Stimulated activated CD8-positive, alpha-beta memory T cell treated with anti-CD3 and anti-CD28 coated beads, Interleukin-12 subunit alpha, Interleukin-12 subunit beta, amount 100 ng/mL, for 4 hours (primary cell): ENCODE results near the gene LIPC.

Experiments
- DNase-seq: peaks from one replicate; pipeline ENCODE4 v3.0.0-alpha.2; 2020; ENCODE audit warnings: low read depth

LIPC gene

GRCh38 chr15:58436552-58436951 lies 4.8 kb downstream of the LIPC start:
- DNase-seq = no peak

DNA sequence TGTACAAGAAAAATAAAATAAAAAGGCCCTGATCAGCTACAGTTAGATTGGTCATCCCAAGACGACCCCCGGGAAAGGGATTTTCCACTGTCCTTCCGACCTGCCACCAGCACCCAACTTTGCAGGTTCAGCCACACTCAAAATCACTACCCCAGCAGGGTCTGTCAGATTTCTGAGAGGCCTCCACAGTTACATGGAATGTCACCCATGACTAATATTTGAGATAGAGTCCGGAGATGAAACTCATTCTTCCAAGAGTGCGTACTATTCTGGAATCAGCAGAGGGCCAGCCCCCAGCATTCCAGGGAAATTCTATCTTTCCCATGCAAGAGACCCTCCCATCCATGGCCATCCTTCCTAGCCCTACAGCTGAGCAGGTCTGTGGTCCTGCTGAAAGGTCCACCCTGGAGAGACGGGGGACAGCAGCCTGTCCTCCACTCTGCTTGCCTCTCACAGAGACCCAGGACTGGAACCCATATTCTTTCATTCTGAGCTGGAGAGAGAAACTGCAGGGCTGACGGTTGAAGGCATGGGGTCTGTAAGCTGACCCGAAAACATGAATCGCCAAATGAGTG lies 5.8 kb downstream of the LIPC start:
- no peak for DNase-seq

GRCh38 chr15:58438111-58438510 lies 6.3 kb downstream of the LIPC start:
- no peak for DNase-seq

DNA sequence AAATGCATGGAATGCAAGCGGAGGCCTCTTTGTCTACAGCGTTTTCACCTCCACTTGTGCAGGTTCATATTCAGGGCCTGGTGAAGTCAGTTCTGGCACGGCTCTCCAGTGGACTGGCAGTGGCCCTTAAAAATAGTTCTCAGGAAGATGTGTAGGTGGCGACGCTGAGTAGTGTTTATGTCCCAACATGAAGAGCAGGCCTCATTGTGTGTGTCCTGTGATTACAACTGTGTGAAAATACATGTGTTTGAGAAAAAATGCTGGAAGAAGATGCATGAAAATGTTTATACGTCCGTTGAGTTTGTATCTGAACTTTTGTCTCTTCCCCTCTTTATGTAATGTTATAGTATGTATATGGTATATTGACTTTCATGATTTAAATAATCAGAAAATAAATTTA lies 7.2 kb downstream of the LIPC start:
- DNase-seq = no peak

- no peak for DNase-seq
Measured at GRCh38 chr15:58440158-58440910, 8.5 kb downstream of the LIPC start.

- no peak for DNase-seq
Measured at GRCh38 chr15:58440922-58441321, 9.1 kb downstream of the LIPC start.

GRCh38 chr15:58441376-58442070 lies 9.7 kb downstream of the LIPC start:
- no peak for DNase-seq

GRCh38 chr15:58442122-58442521 lies 10.3 kb downstream of the LIPC start:
- no peak for DNase-seq

- no peak for DNase-seq
Measured at GRCh38 chr15:58443308-58443707, 11.5 kb downstream of the LIPC start.

DNA sequence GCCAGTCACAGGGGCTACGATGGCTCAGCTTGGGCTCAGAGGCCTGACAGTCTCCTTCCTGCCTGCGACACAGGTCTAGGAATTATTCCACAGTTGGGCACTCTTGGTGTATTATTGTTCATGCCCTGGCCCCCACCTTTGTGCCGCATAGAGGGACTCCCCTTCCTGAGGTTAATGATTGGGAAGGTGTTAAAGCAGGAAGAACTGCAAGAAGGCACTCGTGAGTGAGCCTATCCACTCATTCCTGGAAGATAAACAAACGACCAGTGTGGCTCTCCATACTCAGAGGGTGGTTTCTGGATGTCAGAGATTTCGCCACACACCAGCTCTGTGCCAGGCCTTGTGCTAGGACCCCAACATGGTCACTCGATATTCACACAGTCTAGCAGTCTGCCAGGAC lies 12.3 kb downstream of the LIPC start:
- no peak for DNase-seq

- DNase-seq = no peak
Measured at GRCh38 chr15:58444658-58445332, 13.0 kb downstream of the LIPC start.

DNA sequence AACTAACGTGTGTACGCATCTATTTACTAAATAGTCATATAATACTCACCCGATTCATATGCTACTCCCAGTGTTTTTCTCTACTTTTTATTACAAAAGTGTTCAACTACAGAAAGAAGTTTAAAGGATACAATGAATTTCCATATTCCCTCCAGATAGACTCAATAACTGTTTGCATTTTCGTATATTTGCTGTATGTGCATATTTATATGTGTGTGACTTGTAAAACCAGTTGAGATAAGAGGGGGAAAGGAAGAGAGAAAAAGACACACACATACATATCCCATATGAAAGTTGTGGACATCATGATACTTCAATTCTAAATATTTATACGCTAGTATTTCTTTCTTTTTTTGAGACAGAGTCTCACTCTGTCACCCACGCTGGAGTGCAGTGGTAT lies 14.1 kb downstream of the LIPC start:
- DNase-seq = no peak

DNA sequence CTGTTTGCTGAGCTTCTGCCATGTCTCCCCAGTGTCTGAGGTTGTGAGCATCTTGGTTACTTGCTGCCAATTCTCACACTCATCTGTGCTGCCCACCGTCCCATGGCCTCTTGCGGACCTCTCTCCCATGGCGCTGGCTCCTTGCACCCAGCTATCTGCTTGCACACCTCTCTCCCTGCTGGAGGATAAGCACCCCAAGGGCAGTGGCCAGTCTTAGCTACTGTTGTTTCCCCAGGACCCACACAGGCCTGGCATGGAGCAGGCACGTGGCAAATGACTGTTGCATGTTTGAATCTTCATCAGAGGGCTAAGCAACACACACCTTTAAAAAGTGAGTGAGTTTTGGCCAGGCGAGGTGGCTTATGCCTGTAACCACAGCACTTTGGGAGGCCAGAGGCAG lies 14.7 kb downstream of the LIPC start:
- DNase-seq = no peak

DNA sequence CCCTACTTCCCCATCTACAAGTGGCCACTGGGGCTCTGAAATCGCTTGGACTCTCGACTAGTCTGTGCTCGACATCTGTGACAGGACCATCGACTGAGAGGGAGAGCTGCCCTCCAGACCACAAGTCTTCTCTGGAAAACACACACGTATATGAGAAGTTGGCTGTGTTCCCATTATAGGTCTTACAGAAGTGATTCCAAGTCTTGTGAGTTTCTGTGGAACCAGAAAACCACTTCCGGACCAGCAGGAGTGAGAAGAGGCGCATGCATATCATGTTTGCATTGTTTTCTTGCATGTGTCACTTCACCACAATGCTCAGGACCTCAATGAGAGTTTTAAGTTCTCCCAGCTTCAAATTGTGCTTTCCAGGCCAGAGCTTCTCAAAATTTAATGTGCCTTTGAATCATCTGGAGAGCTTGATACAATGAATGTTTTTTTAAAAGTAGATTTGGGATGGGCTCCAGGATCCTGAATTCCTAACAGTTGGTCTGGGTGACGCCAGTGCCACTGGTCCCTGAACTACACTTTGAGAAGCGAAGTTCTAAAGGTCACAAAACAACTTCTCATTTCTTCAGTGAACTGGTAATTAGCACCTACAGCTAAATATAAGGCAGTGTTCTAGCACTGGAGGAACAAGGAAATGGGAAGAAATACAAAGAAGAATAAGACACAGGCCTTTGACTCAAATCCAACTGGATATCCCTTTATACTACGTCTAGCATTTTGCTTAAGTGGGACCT lies 15.7 kb downstream of the LIPC start:
- DNase-seq = no peak

DNA sequence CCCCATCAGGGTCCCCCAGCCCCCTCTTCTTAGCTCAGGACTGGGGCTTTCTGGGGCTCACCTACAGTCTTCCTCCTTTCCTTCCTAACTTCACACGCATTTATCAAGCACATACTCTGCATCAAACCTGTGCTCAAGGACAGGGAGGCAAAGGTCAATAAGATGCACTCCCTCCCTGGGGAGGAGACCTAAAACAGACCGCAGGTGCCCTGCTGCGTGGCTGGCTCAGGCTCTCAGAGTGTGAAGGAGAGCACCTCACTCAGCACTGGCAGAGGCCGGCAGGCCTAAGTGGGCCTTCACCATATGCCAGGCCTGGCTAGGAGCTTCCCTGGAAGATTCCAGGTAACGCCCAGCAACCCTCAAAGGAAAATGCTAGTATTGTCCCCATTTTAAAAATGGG lies 16.5 kb downstream of the LIPC start:
- DNase-seq = no peak

DNA sequence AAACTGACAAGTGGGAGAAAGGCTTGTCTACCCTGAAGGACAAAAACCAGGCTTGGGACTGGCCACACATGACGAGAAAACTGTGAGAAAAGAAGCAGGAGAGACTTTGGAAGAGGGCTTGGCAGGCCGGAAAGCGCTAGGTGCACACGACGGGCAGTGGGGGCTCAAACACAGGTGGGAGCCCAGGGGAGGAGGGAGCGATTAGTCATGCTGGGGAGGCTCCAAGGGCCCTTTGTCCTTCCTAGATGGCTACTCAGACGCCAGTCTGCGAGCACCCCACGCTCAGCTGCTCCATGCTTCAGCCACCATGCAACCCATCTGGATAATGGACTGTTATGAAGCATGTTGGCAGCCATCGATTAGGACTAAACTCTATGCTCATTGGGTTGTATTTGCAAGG lies 17.1 kb downstream of the LIPC start:
- no peak for DNase-seq

DNA sequence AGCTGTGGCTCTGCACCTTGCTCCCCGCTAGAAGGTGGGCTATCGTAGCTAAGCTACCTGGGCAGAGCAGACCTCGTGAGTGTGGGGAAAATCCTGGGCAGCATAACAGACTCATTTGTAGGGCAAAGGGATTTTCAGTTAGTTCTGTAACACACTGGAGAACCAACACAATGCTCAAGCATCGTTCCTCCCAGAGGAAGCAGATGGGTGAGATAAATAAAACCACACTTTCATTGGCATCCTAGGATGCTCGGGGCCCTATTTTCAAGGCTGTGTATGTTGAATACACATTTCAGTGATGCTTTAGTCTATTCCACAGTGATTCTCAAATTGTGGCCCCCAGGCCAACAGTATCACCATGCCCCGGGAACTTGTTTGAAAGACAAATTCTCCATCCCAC lies 20.0 kb downstream of the LIPC start:
- no peak for DNase-seq

GRCh38 chr15:58452775-58453174 lies 21.0 kb downstream of the LIPC start:
- DNase-seq = no peak

- DNase-seq = no peak
Measured at GRCh38 chr15:58453931-58454793, 22.4 kb downstream of the LIPC start.

- no peak for DNase-seq
Measured at GRCh38 chr15:58454950-58455401, 23.2 kb downstream of the LIPC start.

- DNase-seq = no peak
Measured at GRCh38 chr15:58457466-58457965, 25.7 kb downstream of the LIPC start.
